ENCODE results near the gene FKBP4. TPM values are rescaled to one million over a fixed set of nuclear protein-coding genes. Genes with fewer than 3 reads are reported as not detected.

Gene FKBP4
- polyA plus RNA-seq, 1 donor, result 60.3 TPM

- no peaks in the 10 kb centered on the region for H3K4me1 ChIP-seq (ENCODE audit: control insufficient read depth, insufficient read depth, low read length)
- peaks cover 14% of the 10 kb centered on the region for H3K36me3 ChIP-seq (ENCODE audit: control insufficient read depth, insufficient read depth, low read length)
- no peaks in the 10 kb centered on the region for H3K27me3 ChIP-seq (ENCODE audit: control insufficient read depth, insufficient read depth, low read length)
- H3K9me3 ChIP-seq (ENCODE audit: control insufficient read depth, low read depth, low read length), result no peaks in the 10 kb centered on the region
- H3K4me3 ChIP-seq (ENCODE audit: low read length), result no peak overlapping the region
- no peak overlapping the region for H3K27ac ChIP-seq (ENCODE audit: low read length)
- DNase-seq, result no peak
- no CpG with 5 or more reads among the region's 5 CpGs for WGBS (ENCODE audit: insufficient coverage, low lambda C conversion rate)
Measured at GRCh38 chr12:2842948-2843347, 48.2 kb downstream of the FKBP4 start.

DNA sequence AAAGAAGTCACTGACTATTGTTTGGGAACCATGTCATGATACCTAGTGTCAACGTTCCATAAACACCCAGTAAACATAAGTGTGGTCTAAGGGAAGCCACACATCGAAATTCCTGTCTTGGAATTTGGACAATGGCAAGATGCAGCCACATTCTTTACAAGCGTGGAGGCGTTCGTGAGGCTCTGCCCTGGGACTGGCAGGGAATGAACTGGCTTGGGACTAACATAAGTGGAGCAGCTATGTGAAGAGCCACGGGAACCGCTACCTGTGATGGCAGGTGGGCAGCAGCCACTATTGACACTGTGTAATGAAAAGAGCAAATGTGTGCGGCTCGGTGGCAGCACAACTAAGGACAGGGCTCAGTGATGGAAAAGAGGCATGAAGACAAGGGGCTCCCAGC is 50.0 kb downstream of the FKBP4 start:
- H3K4me3 ChIP-seq (ENCODE audit: low read length), result no peak overlapping the region
- peaks cover 14% of the 10 kb centered on the region for H3K36me3 ChIP-seq (ENCODE audit: control insufficient read depth, insufficient read depth, low read length)
- H3K27ac ChIP-seq (ENCODE audit: low read length), result no peak overlapping the region
- H3K27me3 ChIP-seq (ENCODE audit: control insufficient read depth, insufficient read depth, low read length), result no peaks in the 10 kb centered on the region
- no peak for DNase-seq
- no peaks in the 10 kb centered on the region for H3K9me3 ChIP-seq (ENCODE audit: control insufficient read depth, low read depth, low read length)
- peaks cover 10% of the 10 kb centered on the region for H3K4me1 ChIP-seq (ENCODE audit: control insufficient read depth, insufficient read depth, low read length)
- WGBS (ENCODE audit: insufficient coverage, low lambda C conversion rate), result no CpG with 5 or more reads among the region's 9 CpGs

DNA sequence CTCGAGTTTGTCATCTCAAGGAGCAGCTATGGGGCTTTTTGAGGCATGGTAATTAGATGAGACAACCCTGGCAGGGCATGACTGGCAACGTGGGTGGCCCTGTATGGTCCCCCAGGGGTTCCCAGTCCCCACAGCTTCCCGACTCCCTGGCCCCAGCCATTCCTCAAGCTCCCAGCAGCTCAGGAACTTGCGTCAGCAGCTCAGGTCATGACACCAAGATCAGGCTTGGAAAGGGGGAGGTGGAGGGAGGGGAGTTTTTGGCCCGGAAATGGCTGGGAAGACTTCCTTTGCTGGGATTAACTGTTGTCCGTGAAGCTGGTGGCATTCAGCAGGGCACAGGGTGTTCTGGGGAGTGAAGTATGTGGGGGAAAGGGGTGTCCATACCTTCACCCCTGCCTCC is 50.5 kb downstream of the FKBP4 start:
- H3K9me3 ChIP-seq (ENCODE audit: control insufficient read depth, low read depth, low read length), result no peaks in the 10 kb centered on the region
- DNase-seq, result no peak
- H3K27me3 ChIP-seq (ENCODE audit: control insufficient read depth, insufficient read depth, low read length), result no peaks in the 10 kb centered on the region
- peaks cover 13% of the 10 kb centered on the region for H3K36me3 ChIP-seq (ENCODE audit: control insufficient read depth, insufficient read depth, low read length)
- peaks cover 12% of the 10 kb centered on the region for H3K4me1 ChIP-seq (ENCODE audit: control insufficient read depth, insufficient read depth, low read length)
- no CpG with 5 or more reads among the region's 6 CpGs for WGBS (ENCODE audit: insufficient coverage, low lambda C conversion rate)
- H3K4me3 ChIP-seq (ENCODE audit: low read length), result no peak overlapping the region
- no peak overlapping the region for H3K27ac ChIP-seq (ENCODE audit: low read length)

- DNase-seq, result no peak
- H3K4me1 ChIP-seq (ENCODE audit: control insufficient read depth, insufficient read depth, low read length), result peaks cover 39% of the 10 kb centered on the region
- H3K27ac ChIP-seq (ENCODE audit: low read length), result no peak overlapping the region
- no peaks in the 10 kb centered on the region for H3K9me3 ChIP-seq (ENCODE audit: control insufficient read depth, low read depth, low read length)
- H3K36me3 ChIP-seq (ENCODE audit: control insufficient read depth, insufficient read depth, low read length), result peaks cover 2% of the 10 kb centered on the region
- no peaks in the 10 kb centered on the region for H3K27me3 ChIP-seq (ENCODE audit: control insufficient read depth, insufficient read depth, low read length)
- no CpG with 5 or more reads among the region's 3 CpGs for WGBS (ENCODE audit: insufficient coverage, low lambda C conversion rate)
- no peak overlapping the region for H3K4me3 ChIP-seq (ENCODE audit: low read length)
Measured at GRCh38 chr12:2851931-2852330, 57.2 kb downstream of the FKBP4 start.

DNA sequence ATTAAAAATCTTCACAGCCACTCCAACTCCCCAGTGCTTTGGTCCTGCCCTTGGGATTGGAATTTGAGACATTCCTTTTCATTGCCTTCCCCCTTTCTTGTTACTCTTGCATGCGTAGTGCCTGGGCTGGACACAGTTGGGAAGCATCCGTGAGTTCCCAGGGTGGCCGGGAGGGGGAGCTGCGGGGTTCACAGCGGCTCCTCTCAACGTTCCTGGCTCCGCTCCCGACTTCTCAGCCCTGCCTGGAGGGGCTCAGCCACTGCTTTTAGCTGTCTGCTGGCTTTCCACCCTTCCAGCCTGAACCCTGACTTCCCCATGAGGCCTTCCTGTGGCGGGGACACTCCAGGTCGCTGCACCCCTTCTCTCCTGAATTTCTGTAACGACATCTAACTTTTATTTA is 58.9 kb downstream of the FKBP4 start:
- no peak overlapping the region for H3K4me3 ChIP-seq (ENCODE audit: low read length)
- peaks cover 10% of the 10 kb centered on the region for H3K36me3 ChIP-seq (ENCODE audit: control insufficient read depth, insufficient read depth, low read length)
- H3K27me3 ChIP-seq (ENCODE audit: control insufficient read depth, insufficient read depth, low read length), result no peaks in the 10 kb centered on the region
- H3K27ac ChIP-seq (ENCODE audit: low read length), result no peak overlapping the region
- H3K9me3 ChIP-seq (ENCODE audit: control insufficient read depth, low read depth, low read length), result no peaks in the 10 kb centered on the region
- H3K4me1 ChIP-seq (ENCODE audit: control insufficient read depth, insufficient read depth, low read length), result peaks cover 50% of the 10 kb centered on the region
- peak; percentile 67 to 72 for DNase-seq
- no CpG with 5 or more reads among the region's 11 CpGs for WGBS (ENCODE audit: insufficient coverage, low lambda C conversion rate)

Other genes starting within 250 kb of the FKBP4 start
- 42.7 TPM for gene ITFG2, start 17.7 kb downstream of the FKBP4 start, polyA plus RNA-seq
- gene NRIP2, start 40.1 kb downstream of the FKBP4 start, polyA plus RNA-seq, result 4.2 TPM
- gene TEX52, start 62.1 kb downstream of the FKBP4 start, polyA plus RNA-seq, result 2.8 TPM
- gene FOXM1, start 82.2 kb downstream of the FKBP4 start, polyA plus RNA-seq, result 18.2 TPM
- 24.0 TPM for gene RHNO1, start 82.3 kb downstream of the FKBP4 start, polyA plus RNA-seq
- gene TULP3, start 95.9 kb downstream of the FKBP4 start, polyA plus RNA-seq, result 12.3 TPM
- 5.5 TPM for gene TEAD4, start 164.4 kb downstream of the FKBP4 start, polyA plus RNA-seq

Measured in large intestine (tissue), 3 donors.